ENCODE data around the gene IFNA14.

Gene IFNA14

DNA sequence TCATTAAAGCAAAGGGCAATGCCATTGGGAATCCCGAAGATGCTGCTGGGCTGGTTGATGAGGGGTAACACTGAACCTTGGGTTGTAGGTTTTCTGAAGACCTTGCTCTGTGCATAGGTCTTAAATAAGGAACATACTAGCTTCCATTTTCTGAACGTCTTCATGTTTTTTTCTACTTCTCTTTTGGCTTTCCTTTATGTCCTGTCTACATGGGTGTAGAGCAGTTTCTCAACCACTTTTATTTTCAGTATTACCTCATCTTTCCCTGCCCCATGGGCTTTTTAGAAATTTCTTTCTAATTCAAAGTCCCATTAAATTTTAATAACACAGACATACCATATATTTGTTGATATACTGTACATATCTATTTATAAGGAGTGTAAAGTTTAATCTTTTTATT lies at the start of gene IFNA14:
IFNA14 (minus strand) TSS at position 95 of the 400 bp plus-strand sequence; CDS start at position 25, 70 bp downstream.
- H3K4me3 ChIP-seq (replicated peaks in 1 of 2; ENCODE audit: low read depth in 2 of 2, low read length in 2 of 2): no peak within 1 kb of the TSS
- TF ChIP-seq CTCF (IDR thresholded peaks at IDR 0.05; ENCODE audit: low read depth, low read length): no peak
- DNase-seq (ENCODE audit: low read depth in 2 of 2): no peak

DNA sequence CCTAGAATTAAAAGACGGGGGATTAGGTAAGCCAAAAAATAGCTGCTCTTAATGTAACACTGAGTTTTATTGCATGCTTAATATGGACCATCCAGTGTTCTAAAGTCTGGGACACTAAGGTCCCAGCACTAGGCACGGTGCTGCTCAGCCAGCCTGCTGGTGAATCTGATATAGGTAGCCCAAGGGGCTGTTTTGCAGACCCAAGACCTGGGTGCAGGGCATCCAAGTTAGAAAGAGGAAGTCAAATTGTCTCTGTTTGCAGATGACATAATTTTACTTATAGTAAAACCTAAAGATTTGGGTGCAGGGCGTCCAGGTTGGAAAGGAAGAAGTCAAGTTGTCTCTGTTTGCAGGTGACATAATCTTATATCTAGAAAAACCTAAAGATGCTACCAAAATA lies 47.5 kb upstream of the IFNA14 start:
- DNase-seq (ENCODE audit: low read depth in 2 of 2): no peak
- TF ChIP-seq CTCF (IDR thresholded peaks at IDR 0.05; ENCODE audit: low read depth, low read length): no peak
- no peak overlapping the region for H3K4me3 ChIP-seq (replicated peaks in 1 of 2; ENCODE audit: low read depth in 2 of 2, low read length in 2 of 2)

DNA sequence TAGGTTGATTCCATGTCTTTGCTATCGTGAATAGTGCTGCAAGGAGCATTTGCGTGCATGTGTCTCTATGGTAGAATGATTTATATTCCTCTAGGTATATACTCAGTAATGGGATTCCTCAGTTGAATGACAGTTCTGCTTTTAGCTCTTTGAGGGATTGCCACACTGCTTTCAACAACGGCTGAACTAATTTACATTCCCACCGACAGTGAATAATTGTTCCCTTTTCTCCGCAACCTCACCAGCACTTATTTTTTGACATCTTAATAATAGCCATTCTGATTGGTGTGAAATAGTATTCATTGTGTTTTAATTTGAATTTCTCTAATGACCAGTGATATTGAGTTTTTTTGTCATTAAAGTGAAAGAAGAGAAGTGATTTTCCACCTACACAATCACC lies 46.9 kb upstream of the IFNA14 start:
- no peak for DNase-seq (ENCODE audit: low read depth in 2 of 2)
- H3K4me3 ChIP-seq (replicated peaks in 1 of 2; ENCODE audit: low read depth in 2 of 2, low read length in 2 of 2): no peak overlapping the region
- no peak for TF ChIP-seq CTCF (IDR thresholded peaks at IDR 0.05; ENCODE audit: low read depth, low read length)

GRCh38 chr9:21286099-21286498 lies 46.3 kb upstream of the IFNA14 start:
- H3K4me3 ChIP-seq (replicated peaks in 1 of 2; ENCODE audit: low read depth in 2 of 2, low read length in 2 of 2): no peak overlapping the region
- no peak for DNase-seq (ENCODE audit: low read depth in 2 of 2)
- no peak for TF ChIP-seq CTCF (IDR thresholded peaks at IDR 0.05; ENCODE audit: low read depth, low read length)

DNA sequence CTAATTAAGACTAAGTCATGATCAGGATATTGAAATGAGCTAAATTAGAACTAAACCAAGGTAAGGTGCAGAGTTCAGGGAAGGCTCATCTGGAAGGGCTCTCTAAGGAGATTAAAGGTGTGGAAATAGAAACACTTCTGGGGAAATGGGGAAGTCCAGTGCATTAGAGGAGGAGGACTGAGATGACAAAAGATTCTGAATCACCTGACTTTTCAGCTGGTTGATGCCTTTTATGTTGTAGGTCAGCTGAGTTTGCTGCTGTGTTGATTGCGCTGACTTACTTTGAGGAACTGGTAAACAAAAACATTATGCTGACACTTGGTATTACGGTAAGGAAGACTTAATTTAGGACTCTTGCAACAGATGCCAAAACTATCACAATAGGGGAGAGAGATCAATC lies 41.5 kb upstream of the IFNA14 start:
- no peak for TF ChIP-seq CTCF (IDR thresholded peaks at IDR 0.05; ENCODE audit: low read depth, low read length)
- no peak for DNase-seq (ENCODE audit: low read depth in 2 of 2)
- H3K4me3 ChIP-seq (replicated peaks in 1 of 2; ENCODE audit: low read depth in 2 of 2, low read length in 2 of 2): no peak overlapping the region

GRCh38 chr9:21268347-21268657 lies 28.5 kb upstream of the IFNA14 start:
- no peak overlapping the region for H3K4me3 ChIP-seq (replicated peaks in 1 of 2; ENCODE audit: low read depth in 2 of 2, low read length in 2 of 2)
- DNase-seq (ENCODE audit: low read depth in 2 of 2): no peak

More at GRCh38 chr9:21268347-21268657, 28.5 kb upstream of the IFNA14 start:
- TF ChIP-seq CTCF (IDR thresholded peaks at IDR 0.05; ENCODE audit: low read depth, low read length): no peak

Data from cardiac fibroblast (primary cell).